Kidney (tissue), 14 donors: ENCODE results near the gene DLX4. TPM values are rescaled to one million over a fixed set of nuclear protein-coding genes. Genes with fewer than 3 reads are reported as not detected.

ENCODE experiments used
- DNase-seq, 5 donors: peaks; one replicate each; pipeline ENCODE4 v3.0.0-alpha.2; 2013 to 2020
- FAIRE-seq: peaks from 2 replicates; lab custom pipeline; 2012; peaks lifted over from hg19 to GRCh38; lab: Jason Lieb, UNC
- H3K27ac ChIP-seq, 2 donors: one replicate each; pipeline ENCODE4 v1.7.0; 2013; ENCODE audit warnings: low read depth in 2 of 2, low read length in 2 of 2, inconsistent platforms in 1 of 2
- H3K27me3 ChIP-seq: one replicate; pipeline ENCODE4 v1.7.1; 2013; ENCODE audit warnings: low read length, inconsistent platforms; ENCODE audit not compliant: control insufficient read depth, insufficient read depth
- H3K36me3 ChIP-seq, 3 donors: one replicate each; pipeline versions ENCODE4 v1.7.0 to v1.7.1; 2013; ENCODE audit warnings: low read length in 3 of 3, control low read depth in 1 of 3, inconsistent platforms in 1 of 3; ENCODE audit not compliant: insufficient read depth in 3 of 3, control insufficient read depth in 2 of 3
- H3K4me1 ChIP-seq, 3 donors: one replicate each; pipeline versions ENCODE4 v1.7.0 to v1.7.1; 2013; ENCODE audit warnings: low read length in 3 of 3, inconsistent platforms in 1 of 3, low read depth in 1 of 3; ENCODE audit not compliant: control insufficient read depth in 2 of 3, insufficient read depth in 2 of 3
- H3K4me3 ChIP-seq, 3 donors: one replicate each; pipeline versions ENCODE4 v1.7.0 to v1.8.1; 2013; ENCODE audit warnings: low read length in 3 of 3, control low read depth in 1 of 3, inconsistent platforms in 1 of 3
- H3K9ac ChIP-seq, 3 donors: one replicate each; pipeline versions ENCODE4 v1.7.0 to v1.7.1; 2013; ENCODE audit warnings: low read length in 3 of 3, control low read depth in 1 of 3, inconsistent platforms in 1 of 3
- H3K9me3 ChIP-seq, 3 donors: one replicate each; pipeline versions ENCODE4 v1.7.0 to v1.7.1; 2013; ENCODE audit warnings: low read length in 3 of 3, control low read depth in 1 of 3, inconsistent platforms in 1 of 3; ENCODE audit not compliant: control insufficient read depth in 2 of 3, insufficient read depth in 1 of 3
- CTCF ChIP-seq: IDR thresholded peaks from 3 replicates; pipeline ENCODE4 v1.5.1; 2012; ENCODE audit warnings: mild to moderate bottlenecking, moderate library complexity, borderline replicate concordance; ENCODE audit not compliant: insufficient read depth; ENCODE audit errors: extremely low read depth
- intact Hi-C: fragments of 100-400 bp; cut with DNase I; formaldehyde crosslinking; loops from one replicate; pipeline ENCODE4 v1.11.1; 2022
- polyA plus RNA-seq: library from polyadenylated mRNA; stranded (reverse); fragments of 350-450 nt; fragmentation: Illumina TruSeq; extraction: RNeasy Lipid Tissue Mini Kit (QIAGEN cat#74804); gene quantifications from one replicate; pipeline ENCODE4 v1.2.3, GENCODE V29; 2014; ENCODE audit warnings: low read depth, low replicate concordance; ENCODE audit not compliant: insufficient read depth
- total RNA-seq: library from RNA; stranded (reverse); fragmentation: NEBNext Ultra II Directional; extraction: Animal tissue kit (Norgen Biotek cat#: 25700); gene quantifications from one replicate; pipeline ENCODE4 v1.2.1, GENCODE V29; 2021
- donor health status: control.
- donor health status: control.
- donor health status: control.
- donor health status: control.
- donor health status: control.
- donor health status: DM: yes; HTN: yes; CAD: no.
- donor health status: Normal renal cell carcinoma (clear cell type).

DLX4 gene
- total and polyA plus RNA-seq, 2 donors from 2014 or later = 0.44 TPM; not detected in 1

GRCh38 chr17:49978501-49978900, 9.5 kb downstream of the DLX4 start:
- TF ChIP-seq CTCF = no peak
- Histone ChIP-seq H3K27me3 (peaks cover 14% of the 10 kb centered on the region), H3K27ac (no peak overlapping the region), H3K4me1 (no peaks in the 10 kb centered on the region), H3K9ac (no peak overlapping the region), H3K9me3 (no peaks in the 10 kb centered on the region), H3K4me3 (no peak overlapping the region), H3K36me3 (no peaks in the 10 kb centered on the region)
- intact Hi-C loops = no loop called here
- no peak for DNase-seq
- FAIRE-seq = no peak

GRCh38 chr17:49979748-49980479, 10.9 kb downstream of the DLX4 start:
- Histone ChIP-seq H3K4me1 (no peaks in the 10 kb centered on the region), H3K27me3 (peaks cover 3% of the 10 kb centered on the region), H3K4me3 (no peak overlapping the region), H3K36me3 (no peaks in the 10 kb centered on the region), H3K9me3 (no peaks in the 10 kb centered on the region), H3K9ac (no peak overlapping the region), H3K27ac (no peak overlapping the region)
- DNase-seq = no peak
- TF ChIP-seq CTCF = no peak
- intact Hi-C loops = no loop called here
- no peak for FAIRE-seq

- H3K4me3 ChIP-seq = no peak overlapping the region
- H3K27ac ChIP-seq = no peak overlapping the region
- H3K36me3 ChIP-seq = no peaks in the 10 kb centered on the region
- FAIRE-seq = no peak
- H3K9me3 ChIP-seq = no peaks in the 10 kb centered on the region
- H3K4me1 ChIP-seq = no peaks in the 10 kb centered on the region
- DNase-seq = peak in 2 of 5 donors; percentile 43 to 77
- no peak overlapping the region for H3K9ac ChIP-seq
- no peak for TF ChIP-seq CTCF
- intact Hi-C loops = no loop called here
- peaks cover 3% of the 10 kb centered on the region for H3K27me3 ChIP-seq
These were observed 11.8 kb downstream of the DLX4 start for GRCh38 chr17:49980703-49981197.
